IMR-90 (cell line): ENCODE data around the gene KIF16B. TPM values are rescaled to one million over a fixed set of nuclear protein-coding genes. Genes with fewer than 3 reads are reported as not detected.

ENCODE experiments used
- ATAC-seq: fragments of 200-7000 bp; cut with Tn5 transposase; 2 replicates; pipeline ENCODE4 v1.9.1; 2020; ENCODE audit warnings: low read depth, mild to moderate bottlenecking, moderate library complexity
- BruUV-seq: library from RNA; stranded (reverse); fragments of 400-500 nt; replicated peaks from 2 replicates; lab custom pipeline; 2021; lab: Mats Ljungman, UMichigan
- CTCF ChIA-PET: fragments of 300-600 bp; formaldehyde crosslinking; extraction: SDS; loops from one replicate; lab custom pipeline; 2021; ENCODE audit warnings: antibody characterized with exemption; lab: Yijun Ruan, JAX
- POLR2A ChIA-PET: fragments of 300-600 bp; sonication (Branson Sonifier 250); formaldehyde crosslinking; loops from one replicate; lab custom pipeline; 2022; ENCODE audit warnings: antibody characterized with exemption; ENCODE audit not compliant: unreplicated experiment; lab: Charles Lee
- DNase-seq: peaks from one replicate; pipeline ENCODE4 v3.0.0; 2013
- H2AFZ ChIP-seq: replicated peaks from 2 replicates; pipeline ENCODE3; 2013; ENCODE audit warnings: low read length, mild to moderate bottlenecking; ENCODE audit not compliant: poor library complexity
- H2AK5ac ChIP-seq: 2 replicates; pipeline ENCODE4 v1.6.1; 2013; ENCODE audit warnings: low read depth, low read length, inconsistent platforms
- H2AK9ac ChIP-seq: replicated peaks from 2 replicates; pipeline ENCODE3; 2013; ENCODE audit warnings: mild to moderate bottlenecking, low read depth, low read length, moderate library complexity; ENCODE audit not compliant: poor library complexity
- H2BK120ac ChIP-seq: 2 replicates; pipeline ENCODE4 v1.6.1; 2013; ENCODE audit warnings: low read depth, low read length, inconsistent platforms
- H2BK15ac ChIP-seq: 3 replicates; pipeline ENCODE4 v1.6.1; 2013; ENCODE audit warnings: low read depth, low read length, inconsistent platforms
- H2BK20ac ChIP-seq: 2 replicates; pipeline ENCODE4 v1.6.1; 2013; ENCODE audit warnings: low read depth, mild to moderate bottlenecking, inconsistent platforms, low read length, moderate library complexity
- H2BK5ac ChIP-seq: 2 replicates; pipeline ENCODE4 v1.6.1; 2013; ENCODE audit warnings: mild to moderate bottlenecking, low read depth, low read length, inconsistent platforms; ENCODE audit not compliant: poor library complexity, severe bottlenecking
- H3K14ac ChIP-seq: replicated peaks from 2 replicates; pipeline ENCODE4 v1.6.1; 2013; ENCODE audit warnings: low read depth, low read length, inconsistent platforms
- H3K18ac ChIP-seq: 2 replicates; pipeline ENCODE4 v1.6.1; 2013; ENCODE audit warnings: low read depth, low read length, control low read depth
- H3K23ac ChIP-seq: 2 replicates; pipeline ENCODE4 v1.6.1; 2013; ENCODE audit warnings: low read depth, low read length, inconsistent platforms
- H3K27ac ChIP-seq: 2 replicates; pipeline ENCODE4 v1.5.1; 2013; ENCODE audit warnings: mild to moderate bottlenecking, control low read depth, low read length; ENCODE audit not compliant: insufficient read depth
- H3K27me3 ChIP-seq: 2 replicates; pipeline ENCODE4 v1.6.1; 2013; ENCODE audit warnings: low read length; ENCODE audit not compliant: control insufficient read depth, insufficient read depth
- H3K36me3 ChIP-seq: 2 replicates; pipeline ENCODE4 v1.6.1; 2013; ENCODE audit warnings: low read length, mixed read lengths; ENCODE audit not compliant: control insufficient read depth, insufficient read depth
- H3K4ac ChIP-seq: 2 replicates; pipeline ENCODE4 v1.6.1; 2013; ENCODE audit warnings: low read depth, low read length, inconsistent platforms
- H3K4me1 ChIP-seq: 2 replicates; pipeline ENCODE4 v1.6.1; 2013; ENCODE audit warnings: low read length, mixed read lengths; ENCODE audit not compliant: control insufficient read depth, insufficient read depth
- H3K4me2 ChIP-seq: 2 replicates; pipeline ENCODE4 v1.6.1; 2013; ENCODE audit warnings: low read depth, mild to moderate bottlenecking, control low read depth, low read length, moderate library complexity
- H3K4me3 ChIP-seq: 2 replicates; pipeline ENCODE4 v1.5.1; 2013; ENCODE audit warnings: low read depth, mild to moderate bottlenecking, control low read depth, low read length, moderate library complexity; ENCODE audit not compliant: insufficient read depth
- H3K56ac ChIP-seq: 2 replicates; pipeline ENCODE4 v1.6.1; 2013; ENCODE audit warnings: low read length, inconsistent platforms; ENCODE audit not compliant: insufficient read depth; ENCODE audit errors: extremely low read depth
- H3K79me1 ChIP-seq, 2 experiments: 2 replicates each; pipeline ENCODE4 v1.6.1; 2013; ENCODE audit warnings: low read length in 2 of 2, inconsistent platforms in 1 of 2, low read depth in 1 of 2
- H3K9ac ChIP-seq: 2 replicates; pipeline ENCODE4 v1.6.1; 2013; ENCODE audit warnings: low read depth, low read length, control low read depth
- H3K9me1 ChIP-seq: 2 replicates; pipeline ENCODE4 v1.6.1; 2013; ENCODE audit warnings: low read length, inconsistent platforms; ENCODE audit not compliant: insufficient read depth
- H3K9me3 ChIP-seq: 2 replicates; pipeline ENCODE4 v1.6.1; 2013; ENCODE audit warnings: low read length; ENCODE audit not compliant: control insufficient read depth, insufficient read depth
- H4K20me1 ChIP-seq: 2 replicates; pipeline ENCODE4 v1.6.1; 2013; ENCODE audit warnings: low read length, inconsistent platforms; ENCODE audit not compliant: insufficient read depth
- H4K5ac ChIP-seq: 2 replicates; pipeline ENCODE4 v1.6.1; 2013; ENCODE audit warnings: mild to moderate bottlenecking, low read depth, low read length, control low read depth
- H4K8ac ChIP-seq, 2 experiments: 2 replicates each; pipeline ENCODE4 v1.6.1; 2013; ENCODE audit warnings: low read depth in 2 of 2, low read length in 2 of 2, control low read depth in 1 of 2, inconsistent platforms in 1 of 2
- H4K91ac ChIP-seq: 2 replicates; pipeline ENCODE4 v1.6.1; 2013; ENCODE audit warnings: low read depth, low read length, inconsistent platforms; ENCODE audit not compliant: insufficient read depth
- BHLHE40 ChIP-seq: fragments of 150-350 bp; IDR thresholded peaks from 2 replicates; pipeline ENCODE4 v1.6.1; 2016; ENCODE audit warnings: mild to moderate bottlenecking, low read depth, low read length
- CEBPB ChIP-seq: IDR thresholded peaks from 2 replicates; pipeline ENCODE4 v1.6.1; 2012; ENCODE audit warnings: low read depth, low read length, improper control_type of control experiment
- CHD1 ChIP-seq: IDR thresholded peaks from 2 replicates; pipeline ENCODE4 v1.6.1; 2012; ENCODE audit warnings: low read depth, low read length, improper control_type of control experiment
- FOS ChIP-seq: fragments of 150-350 bp; IDR thresholded peaks from 2 replicates; pipeline ENCODE4 v1.6.1; 2016; ENCODE audit warnings: low read depth, low read length
- MAZ ChIP-seq: IDR thresholded peaks from 2 replicates; pipeline ENCODE4 v1.6.1; 2012; ENCODE audit warnings: low read depth, mild to moderate bottlenecking, low read length, improper control_type of control experiment, moderate library complexity, borderline replicate concordance
- MXI1 ChIP-seq: IDR thresholded peaks from 2 replicates; pipeline ENCODE4 v1.6.1; 2012; ENCODE audit warnings: low read depth, mild to moderate bottlenecking, low read length, moderate library complexity, borderline replicate concordance
- NFE2L2 ChIP-seq: fragments of 150-350 bp; IDR thresholded peaks from 2 replicates; pipeline ENCODE4 v1.6.1; 2016; ENCODE audit warnings: low read depth, mild to moderate bottlenecking, low read length
- POLR2A ChIP-seq: IDR thresholded peaks from 2 replicates; pipeline ENCODE4 v1.6.1; 2012; ENCODE audit warnings: mild to moderate bottlenecking, low read depth, low read length
- RAD21 ChIP-seq: IDR thresholded peaks from 2 replicates; pipeline ENCODE4 v1.6.1; 2012; ENCODE audit warnings: low read length, improper control_type of control experiment
- RFX5 ChIP-seq: IDR thresholded peaks from 2 replicates; pipeline ENCODE4 v1.8.0; 2012; ENCODE audit warnings: low read depth, mild to moderate bottlenecking, low read length, moderate library complexity
- SMC3 ChIP-seq: fragments of 150-350 bp; IDR thresholded peaks from 2 replicates; pipeline ENCODE4 v1.6.1; 2016; ENCODE audit warnings: low read depth, mild to moderate bottlenecking, antibody characterized with exemption, low read length, moderate library complexity
- WGBS, 2 experiments: methylation state at CpG; one replicate each; pipeline versions ENCODE4 v1.1.5 to v1.1.7; 2013; ENCODE audit warnings: missing lambda C conversion rate in 2 of 2; ENCODE audit not compliant: insufficient read length in 1 of 2; ENCODE audit errors: extremely low coverage in 2 of 2; 5-methylcytosine and 5-hydroxymethylcytosine counted together
- dilution Hi-C: fragments of 300-500 bp; cut with HindIII; formaldehyde crosslinking; loops from one replicate; pipeline ENCODE4 v1.14.3; 2018; ENCODE audit warnings: low sequenced_read_pairs; ENCODE audit not compliant: unreplicated experiment
- in situ Hi-C: fragments of 300-500 bp; cut with MboI; formaldehyde crosslinking; loops from 3 replicates; pipeline ENCODE4 v1.14.3; 2019; ENCODE audit warnings: low sequenced_read_pairs, inconsistent platforms, mixed read lengths
- intact Hi-C: fragments of 100-400 bp; cut with micrococcal nuclease; formaldehyde crosslinking; loops from 2 replicates; pipeline ENCODE4 v1.10.0; 2022
- polyA plus RNA-seq, 3 experiments: library from polyadenylated mRNA; depleted of rRNA; stranded (reverse); fragments of >200 nt; gene quantifications; 2 replicates each; pipeline ENCODE4 v1.2.3, GENCODE V29; 2012; ENCODE audit warnings: low replicate concordance in 1 of 3
- total RNA-seq: library from RNA; depleted of rRNA; stranded (reverse); fragments of >200 nt; gene quantifications from 2 replicates; pipeline ENCODE4 v1.2.3, GENCODE V29; 2012
- TF ChIP-seq, protein P1 (sequence below): fragments of 150-350 bp; IDR thresholded peaks from 2 replicates; pipeline ENCODE4 v1.6.1; 2017; ENCODE audit warnings: mild to moderate bottlenecking, antibody characterized with exemption, low read length, low read depth
- TF ChIP-seq, protein P2 (sequence below): conservative IDR thresholded peaks from 2 replicates; pipeline ENCODE4 v1.5.1; 2012; ENCODE audit warnings: mild to moderate bottlenecking, low read depth, low read length, improper control_type of control experiment
- TF ChIP-seq, protein P3 (sequence below): fragments of 150-350 bp; IDR thresholded peaks from 2 replicates; pipeline ENCODE4 v1.6.1; 2016; ENCODE audit warnings: low read depth, mild to moderate bottlenecking, low read length, moderate library complexity, borderline replicate concordance

KIF16B gene
- total and polyA plus RNA-seq, 2 of the 4 experiments (the other 2 are of a cell fraction): 4.7 to 10.0 TPM

DNA sequence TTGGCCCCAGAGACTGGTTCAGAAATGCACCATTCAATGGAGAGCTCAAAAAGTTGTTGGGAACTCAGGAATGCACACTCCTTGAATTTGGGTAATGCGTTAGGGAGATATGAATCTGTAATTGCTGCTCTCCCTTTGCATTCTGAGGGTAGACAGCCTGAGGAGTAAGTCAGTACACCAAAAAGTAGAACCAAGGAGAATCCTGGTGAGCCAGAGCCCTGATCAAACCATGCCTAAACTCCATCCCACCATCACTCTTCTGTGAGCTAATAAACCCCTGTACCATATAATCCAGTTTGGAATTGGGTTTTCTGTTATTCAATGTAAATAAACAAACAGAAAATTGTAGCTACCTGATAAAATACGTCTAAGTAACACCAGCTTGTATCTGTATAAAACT, 90.2 kb downstream of the KIF16B start:
- Histone ChIP-seq H4K8ac (no peak overlapping the region), H3K36me3 (no peaks in the 10 kb centered on the region), H3K27ac (no peak overlapping the region), H4K20me1 (no peaks in the 10 kb centered on the region), H2BK120ac (no peak overlapping the region), H3K9me3 (no peaks in the 10 kb centered on the region), H4K5ac (no peak overlapping the region), H2AFZ (no peak overlapping the region), H3K27me3 (no peaks in the 10 kb centered on the region), H3K23ac (no peak overlapping the region), H3K9ac (no peak overlapping the region), H2AK5ac (no peak overlapping the region), H2BK15ac (no peak overlapping the region), H2BK20ac (no peak overlapping the region), H3K9me1 (0 out of 2 replicates have a peak, but pooled peaks cover 6% of the 10 kb centered on the region), H4K91ac (no peak overlapping the region), H3K14ac (no peak overlapping the region), H2AK9ac (no peak overlapping the region), H3K79me1 (0 out of 4 replicates have a peak, but pooled peaks cover 0 to 3% of the 10 kb centered on the region in 2 experiments), H2BK5ac (no peak overlapping the region), H3K4me1 (no peaks in the 10 kb centered on the region), H3K18ac (no peak overlapping the region), H3K4me2 (no peak overlapping the region), H3K4me3 (no peak overlapping the region), H3K4ac (no peak overlapping the region), H3K56ac (no peak overlapping the region)
- intact Hi-C loops (no loop called here), dilution Hi-C loops (no loop called here), in situ Hi-C loops (no loop called here)
- no CpG with 5 or more reads among the region's 2 CpGs for WGBS, 2 experiments
- no peak for ATAC-seq
- ChIA-PET POLR2A (no interaction called here), CTCF (no interaction called here)
- no peak for DNase-seq
- TF ChIP-seq MXI1: no peak
- no peak for TF ChIP-seq NFE2L2
- TF ChIP-seq SMC3: no peak
- TF ChIP-seq BHLHE40: no peak
- no peak for TF ChIP-seq RAD21
- TF ChIP-seq, protein P1, sequence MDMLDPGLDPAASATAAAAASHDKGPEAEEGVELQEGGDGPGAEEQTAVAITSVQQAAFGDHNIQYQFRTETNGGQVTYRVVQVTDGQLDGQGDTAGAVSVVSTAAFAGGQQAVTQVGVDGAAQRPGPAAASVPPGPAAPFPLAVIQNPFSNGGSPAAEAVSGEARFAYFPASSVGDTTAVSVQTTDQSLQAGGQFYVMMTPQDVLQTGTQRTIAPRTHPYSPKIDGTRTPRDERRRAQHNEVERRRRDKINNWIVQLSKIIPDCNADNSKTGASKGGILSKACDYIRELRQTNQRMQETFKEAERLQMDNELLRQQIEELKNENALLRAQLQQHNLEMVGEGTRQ: no peak
- no peak for TF ChIP-seq FOS
- TF ChIP-seq POLR2A: no peak
- TF ChIP-seq RFX5: no peak
- TF ChIP-seq MAZ: no peak
- TF ChIP-seq, protein P2, sequence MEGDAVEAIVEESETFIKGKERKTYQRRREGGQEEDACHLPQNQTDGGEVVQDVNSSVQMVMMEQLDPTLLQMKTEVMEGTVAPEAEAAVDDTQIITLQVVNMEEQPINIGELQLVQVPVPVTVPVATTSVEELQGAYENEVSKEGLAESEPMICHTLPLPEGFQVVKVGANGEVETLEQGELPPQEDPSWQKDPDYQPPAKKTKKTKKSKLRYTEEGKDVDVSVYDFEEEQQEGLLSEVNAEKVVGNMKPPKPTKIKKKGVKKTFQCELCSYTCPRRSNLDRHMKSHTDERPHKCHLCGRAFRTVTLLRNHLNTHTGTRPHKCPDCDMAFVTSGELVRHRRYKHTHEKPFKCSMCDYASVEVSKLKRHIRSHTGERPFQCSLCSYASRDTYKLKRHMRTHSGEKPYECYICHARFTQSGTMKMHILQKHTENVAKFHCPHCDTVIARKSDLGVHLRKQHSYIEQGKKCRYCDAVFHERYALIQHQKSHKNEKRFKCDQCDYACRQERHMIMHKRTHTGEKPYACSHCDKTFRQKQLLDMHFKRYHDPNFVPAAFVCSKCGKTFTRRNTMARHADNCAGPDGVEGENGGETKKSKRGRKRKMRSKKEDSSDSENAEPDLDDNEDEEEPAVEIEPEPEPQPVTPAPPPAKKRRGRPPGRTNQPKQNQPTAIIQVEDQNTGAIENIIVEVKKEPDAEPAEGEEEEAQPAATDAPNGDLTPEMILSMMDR: no peak
- TF ChIP-seq, protein P3, sequence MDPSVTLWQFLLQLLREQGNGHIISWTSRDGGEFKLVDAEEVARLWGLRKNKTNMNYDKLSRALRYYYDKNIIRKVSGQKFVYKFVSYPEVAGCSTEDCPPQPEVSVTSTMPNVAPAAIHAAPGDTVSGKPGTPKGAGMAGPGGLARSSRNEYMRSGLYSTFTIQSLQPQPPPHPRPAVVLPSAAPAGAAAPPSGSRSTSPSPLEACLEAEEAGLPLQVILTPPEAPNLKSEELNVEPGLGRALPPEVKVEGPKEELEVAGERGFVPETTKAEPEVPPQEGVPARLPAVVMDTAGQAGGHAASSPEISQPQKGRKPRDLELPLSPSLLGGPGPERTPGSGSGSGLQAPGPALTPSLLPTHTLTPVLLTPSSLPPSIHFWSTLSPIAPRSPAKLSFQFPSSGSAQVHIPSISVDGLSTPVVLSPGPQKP: no peak
- no peak for TF ChIP-seq CHD1
- no peak for TF ChIP-seq CEBPB
- no TSS peak for BruUV-seq
